H1 (cell line): ENCODE measurements around the gene MYO1D. TPM values are rescaled to one million over a fixed set of nuclear protein-coding genes. Genes with fewer than 3 reads are reported as not detected.

ENCODE experiments used
- CTCF ChIA-PET: fragments of 300-600 bp; sonication (Branson Sonifier 250); formaldehyde crosslinking; loops from one replicate; lab custom pipeline; 2021; ENCODE audit not compliant: partially characterized antibody; lab: Charles Lee
- POLR2A ChIA-PET: fragments of 300-600 bp; sonication (Branson Sonifier 250); formaldehyde crosslinking; loops from one replicate; lab custom pipeline; 2021; ENCODE audit warnings: inconsistent platforms; ENCODE audit not compliant: partially characterized antibody; lab: Charles Lee
- DNase-seq, 2 experiments: peaks; one replicate each; pipeline versions ENCODE4 v3.0.0 to v3.0.0-alpha.2; 2010 to 2022; ENCODE audit warnings: low spot score in 2 of 2, low read depth in 1 of 2, mixed read lengths in 1 of 2
- FAIRE-seq: peaks from 2 replicates; lab custom pipeline; 2011; peaks lifted over from hg19 to GRCh38; lab: Jason Lieb, UNC
- H2AFZ ChIP-seq: 2 replicates; pipeline ENCODE4 v1.8.1; 2012; ENCODE audit warnings: low read length, inconsistent platforms
- H2AK5ac ChIP-seq: 2 replicates; pipeline ENCODE4 v1.6.1; 2013; ENCODE audit warnings: low read depth, low read length
- H2BK120ac ChIP-seq: replicated peaks from 2 replicates; pipeline ENCODE3; 2013; ENCODE audit warnings: low read depth, low read length, inconsistent platforms
- H2BK12ac ChIP-seq: 2 replicates; pipeline ENCODE4 v1.6.1; 2013; ENCODE audit warnings: low read depth, low read length
- H2BK15ac ChIP-seq: 2 replicates; pipeline ENCODE4 v1.6.1; 2013; ENCODE audit warnings: low read length
- H2BK20ac ChIP-seq: 2 replicates; pipeline ENCODE4 v1.6.1; 2013; ENCODE audit warnings: low read length
- H2BK5ac ChIP-seq: 2 replicates; pipeline ENCODE4 v1.6.1; 2013; ENCODE audit warnings: low read depth, low read length
- H3K14ac ChIP-seq: 2 replicates; pipeline ENCODE4 v1.6.1; 2013; ENCODE audit warnings: inconsistent platforms; ENCODE audit not compliant: insufficient read length
- H3K18ac ChIP-seq: 2 replicates; pipeline ENCODE4 v1.6.1; 2013; ENCODE audit warnings: low read length; ENCODE audit errors: extremely low read depth
- H3K23ac ChIP-seq: 2 replicates; pipeline ENCODE4 v1.6.1; 2013; ENCODE audit warnings: inconsistent platforms; ENCODE audit not compliant: insufficient read length
- H3K23me2 ChIP-seq: 2 replicates; pipeline ENCODE4 v1.6.1; 2013; ENCODE audit warnings: low read depth, low read length
- H3K27ac ChIP-seq: 2 replicates; pipeline ENCODE4 v1.6.1; 2011; ENCODE audit warnings: low read depth, low read length, inconsistent platforms
- H3K27me3 ChIP-seq, 4 experiments: replicated peaks in 1 of 4; 1 replicate in 1 of 4; 2 replicates in 3 of 4; pipeline versions ENCODE4 v1.6.1 to v1.8.1; 2011 to 2013; ENCODE audit warnings: low read length in 3 of 4, mild to moderate bottlenecking in 3 of 4, inconsistent platforms in 2 of 4, mixed read lengths in 2 of 4, moderate library complexity in 1 of 4; ENCODE audit not compliant: control insufficient read depth in 3 of 4, insufficient read depth in 3 of 4; ENCODE audit errors: extremely low read depth in 1 of 4
- H3K36me3 ChIP-seq, 4 experiments: 2 replicates each; pipeline versions ENCODE4 v1.6.1 to v1.8.1; 2011 to 2013; ENCODE audit warnings: mild to moderate bottlenecking in 4 of 4, low read length in 3 of 4, moderate library complexity in 2 of 4, control low read depth in 1 of 4, inconsistent platforms in 1 of 4; ENCODE audit not compliant: insufficient read depth in 4 of 4, control insufficient read depth in 2 of 4
- H3K4ac ChIP-seq: replicated peaks from 2 replicates; pipeline ENCODE3; 2013; ENCODE audit warnings: low read length, low read depth, mixed read lengths, inconsistent platforms; ENCODE audit not compliant: insufficient read length
- H3K4me1 ChIP-seq, 4 experiments: replicated peaks in 1 of 4; 1 replicate in 1 of 4; 2 replicates in 3 of 4; pipeline versions ENCODE4 v1.6.1 to v1.8.1; 2011 to 2013; ENCODE audit warnings: low read length in 3 of 4, inconsistent platforms in 2 of 4, mixed read lengths in 1 of 4; ENCODE audit not compliant: insufficient read depth in 4 of 4, control insufficient read depth in 3 of 4
- H3K4me2 ChIP-seq, 2 experiments: 2 replicates each; pipeline versions ENCODE4 v1.6.1 to v1.8.1; 2011 to 2013; ENCODE audit warnings: low read depth in 2 of 2, low read length in 2 of 2, control low read depth in 1 of 2, inconsistent platforms in 1 of 2, mild to moderate bottlenecking in 1 of 2; ENCODE audit not compliant: insufficient read depth in 1 of 2
- H3K4me3 ChIP-seq, 4 experiments: fragments of 200-600, 300-600 bp in 1 of 4; sonication (generic), shearing (Covaris generic), sonication (Bioruptor Twin) in 1 of 4; 2 replicates each; pipeline versions ENCODE4 v1.5.1 to v1.8.1; 2011 to 2016; ENCODE audit warnings: low read length in 4 of 4, low read depth in 3 of 4, control low read depth in 2 of 4, inconsistent platforms in 2 of 4, mild to moderate bottlenecking in 2 of 4, mixed read lengths in 1 of 4, moderate library complexity in 1 of 4; ENCODE audit not compliant: insufficient read depth in 2 of 4; ENCODE audit errors: extremely low read depth in 1 of 4
- H3K56ac ChIP-seq: replicated peaks from 2 replicates; pipeline ENCODE3; 2013; ENCODE audit warnings: low read depth, mild to moderate bottlenecking, mixed read lengths, low read length, inconsistent platforms; ENCODE audit not compliant: insufficient read length
- H3K79me1 ChIP-seq: 2 replicates; pipeline ENCODE4 v1.6.1; 2013; ENCODE audit warnings: low read depth, low read length, control low read depth
- H3K79me2 ChIP-seq, 2 experiments: 2 replicates each; pipeline versions ENCODE4 v1.6.1 to v1.8.1; 2012 to 2013; ENCODE audit warnings: low read length in 2 of 2, mild to moderate bottlenecking in 2 of 2, inconsistent platforms in 1 of 2; ENCODE audit not compliant: insufficient read depth in 2 of 2, control insufficient read depth in 1 of 2
- H3K9ac ChIP-seq, 4 experiments: replicated peaks in 1 of 4; 1 replicate in 1 of 4; 2 replicates in 3 of 4; pipeline versions ENCODE4 v1.6.1 to v1.8.1; 2011 to 2013; ENCODE audit warnings: low read depth in 3 of 4, low read length in 3 of 4, control low read depth in 2 of 4, mild to moderate bottlenecking in 2 of 4, moderate library complexity in 2 of 4, inconsistent platforms in 1 of 4; ENCODE audit errors: extremely low read depth in 1 of 4
- H3K9me3 ChIP-seq, 2 experiments: 2 replicates each; pipeline versions ENCODE4 v1.6.1 to v1.8.1; 2012 to 2013; ENCODE audit warnings: mild to moderate bottlenecking in 2 of 2, moderate library complexity in 2 of 2, control low read depth in 1 of 2, inconsistent platforms in 1 of 2, low read depth in 1 of 2, low read length in 1 of 2, mixed read lengths in 1 of 2; ENCODE audit not compliant: insufficient read depth in 2 of 2
- H4K20me1 ChIP-seq, 2 experiments: replicated peaks in 1 of 2; 2 replicates each; pipeline versions ENCODE3 to v1.8.1; 2011 to 2013; ENCODE audit warnings: inconsistent platforms in 2 of 2, low read length in 2 of 2, mild to moderate bottlenecking in 1 of 2; ENCODE audit not compliant: insufficient read depth in 2 of 2, control insufficient read depth in 1 of 2
- H4K5ac ChIP-seq: 2 replicates; pipeline ENCODE4 v1.6.1; 2013; ENCODE audit warnings: low read length, low read depth, mixed read lengths, inconsistent platforms; ENCODE audit not compliant: insufficient read length
- H4K8ac ChIP-seq: 2 replicates; pipeline ENCODE4 v1.8.0; 2013; ENCODE audit warnings: mild to moderate bottlenecking, moderate library complexity, low read length, inconsistent platforms; ENCODE audit not compliant: insufficient read depth; ENCODE audit errors: extremely low read depth
- H4K91ac ChIP-seq: replicated peaks from 2 replicates; pipeline ENCODE3; 2013; ENCODE audit warnings: low read length, mixed read lengths, inconsistent platforms; ENCODE audit not compliant: insufficient read length
- BCL11A ChIP-seq, 2 experiments: IDR thresholded peaks; one replicate each; pipeline ENCODE4 v1.6.1; 2011; ENCODE audit warnings: low read depth in 2 of 2, low read length in 2 of 2, mild to moderate bottlenecking in 2 of 2
- JUND ChIP-seq: IDR thresholded peaks from 2 replicates; pipeline ENCODE4 v1.6.1; 2011; ENCODE audit warnings: mild to moderate bottlenecking, improper control_type of control experiment, low read length
- NRF1 ChIP-seq: IDR thresholded peaks from 2 replicates; pipeline ENCODE4 v1.6.1; 2011; ENCODE audit warnings: mild to moderate bottlenecking, low read depth, low read length, improper control_type of control experiment
- RNF2 ChIP-seq: fragments of 200-900, 300-1000 bp; sonication (generic); IDR thresholded peaks from 2 replicates; pipeline ENCODE4 v1.7.1; 2016; ENCODE audit warnings: borderline replicate concordance, low read depth, mild to moderate bottlenecking, antibody characterized with exemption, low read length; ENCODE audit not compliant: poor library complexity, severe bottlenecking; ENCODE audit errors: missing control alignments
- WGBS, 2 experiments: shearing (Covaris generic) in 1 of 2; methylation state at CpG; one replicate each; pipeline versions ENCODE4 v1.1.6 to v1.1.7; 2013 to 2015; ENCODE audit warnings: low lambda C conversion rate in 2 of 2, mixed read lengths in 2 of 2, inconsistent platforms in 1 of 2, low coverage in 1 of 2, missing lambda C conversion rate in 1 of 2; ENCODE audit not compliant: insufficient replicate concordance in 2 of 2, insufficient coverage in 1 of 2, insufficient read length in 1 of 2; ENCODE audit errors: extremely low coverage in 1 of 2, missing lambda C conversion rate in 1 of 2; 5-methylcytosine and 5-hydroxymethylcytosine counted together
- polyA plus RNA-seq, 7 experiments: library from polyadenylated mRNA; depleted of rRNA in 3 of 7; stranded (reverse) in 5 of 7; unstranded in 2 of 7; fragments of >200 nt in 5 of 7; fragments of 200-250 nt in 2 of 7; gene quantifications; 1 replicate in 5 of 7; 2 replicates in 1 of 7; 4 replicates in 1 of 7; pipeline versions ENCODE4 v1.2.1 to v1.2.3, GENCODE V29; 2011 to 2013; ENCODE audit warnings: missing spikeins in 2 of 7, mixed read lengths in 2 of 7
- total RNA-seq: library from RNA; stranded (reverse); fragmentation: NEBNext Ultra II Directional; extraction: Animal tissue kit (Norgen Biotek cat#: 25700); gene quantifications from 2 replicates; pipeline ENCODE4 v1.2.1, GENCODE V29; 2021

The MYO1D gene
- total and polyA plus RNA-seq, 2 of the 8 experiments (the other 6 are each of a cell fraction or from before 2014, with no cell fraction given): 6.5 to 25.4 TPM

- H3K4me2 ChIP-seq: no peak overlapping the region
- no peak overlapping the region for H3K4me3 ChIP-seq
- H4K20me1 ChIP-seq: peaks cover 0 to 1% of the 10 kb centered on the region in 2 experiments
- FAIRE-seq (no peak), DNase-seq (no peak)
- no peaks in the 10 kb centered on the region for H3K79me1 ChIP-seq
- H2BK20ac ChIP-seq: no peak overlapping the region
- H2AK5ac ChIP-seq: no peak overlapping the region
- H3K27me3 ChIP-seq: no peaks in the 10 kb centered on the region
- no peak overlapping the region for H3K23ac ChIP-seq
- no peak overlapping the region for H2BK15ac ChIP-seq
- H3K4me1 ChIP-seq: no peaks in the 10 kb centered on the region
- H3K9ac ChIP-seq: no peak overlapping the region
- no peak overlapping the region for H3K56ac ChIP-seq
- no peak overlapping the region for H4K5ac ChIP-seq
- no peak overlapping the region for H2BK12ac ChIP-seq
- no peak overlapping the region for H2BK5ac ChIP-seq
- H3K9me3 ChIP-seq: no peaks in the 10 kb centered on the region
- no peak overlapping the region for H4K8ac ChIP-seq
- WGBS, 2 experiments: 49% methylated on average over 2 of the region's 2 CpGs; no CpG with 5 or more reads in 1 of the 2 experiments
- H3K36me3 ChIP-seq: peaks cover 8 to 80% (median 50%) of the 10 kb centered on the region in 4 experiments; a peak in 7 of 8 replicates
- no peak overlapping the region for H2AFZ ChIP-seq
- CTCF ChIA-PET: no interaction called here
- TF ChIP-seq NRF1 (no peak), RNF2 (no peak), BCL11A (IDR thresholded peaks at IDR 0.05; ENCODE audit: low read depth in 2 of 2, low read length in 2 of 2) (no peak), JUND (no peak)
- TF ChIP-seq, all 59 proteins: peak for 0
- Histone ChIP-seq H3K4ac (no peak overlapping the region), H3K27ac (no peak overlapping the region), H3K14ac (no peak overlapping the region), H3K79me2 (peaks cover 1 to 79% of the 10 kb centered on the region in 2 experiments; a peak in 3 of 4 replicates), H4K91ac (no peak overlapping the region), H3K23me2 (no peaks in the 10 kb centered on the region), H2BK120ac (no peak overlapping the region), H3K18ac (no peak overlapping the region)
- POLR2A ChIA-PET: no interaction called here
Observed at GRCh38 chr17:32451879-32452278, 425.0 kb downstream of the MYO1D start.
